Mammary epithelial cell (primary cell): ENCODE results near the gene PFDN1.

Source experiments
- CTCF ChIP-seq, 2 donors: IDR thresholded peaks in 1 of 2; conservative IDR thresholded peaks in 1 of 2; 2 replicates each; pipeline ENCODE4 v1.5.1; 2011 to 2012; ENCODE audit warnings: inconsistent platforms in 2 of 2, low read length in 2 of 2, mild to moderate bottlenecking in 2 of 2, control low read depth in 1 of 2, low read depth in 1 of 2; ENCODE audit not compliant: insufficient read depth in 1 of 2; ENCODE audit errors: extremely low read depth in 1 of 2
- EZH2 ChIP-seq: IDR thresholded peaks from 2 replicates; pipeline ENCODE4 v1.6.1; 2012; ENCODE audit warnings: low read length, inconsistent platforms, borderline replicate concordance

- TF ChIP-seq CTCF (conservative IDR thresholded peaks at IDR 0.05 in 1 of 2, IDR thresholded peaks at IDR 0.05 in 1 of 2; ENCODE audit: extremely low read depth in 1 of 2, insufficient read depth in 1 of 2, low read depth in 1 of 2, low read length in 2 of 2) (no peak), EZH2 (no peak)
Observed at GRCh38 chr5:140228364-140228837, 74.5 kb downstream of the PFDN1 start.
